ENCODE measurements around the gene GAD2.

GAD2 gene

DNA sequence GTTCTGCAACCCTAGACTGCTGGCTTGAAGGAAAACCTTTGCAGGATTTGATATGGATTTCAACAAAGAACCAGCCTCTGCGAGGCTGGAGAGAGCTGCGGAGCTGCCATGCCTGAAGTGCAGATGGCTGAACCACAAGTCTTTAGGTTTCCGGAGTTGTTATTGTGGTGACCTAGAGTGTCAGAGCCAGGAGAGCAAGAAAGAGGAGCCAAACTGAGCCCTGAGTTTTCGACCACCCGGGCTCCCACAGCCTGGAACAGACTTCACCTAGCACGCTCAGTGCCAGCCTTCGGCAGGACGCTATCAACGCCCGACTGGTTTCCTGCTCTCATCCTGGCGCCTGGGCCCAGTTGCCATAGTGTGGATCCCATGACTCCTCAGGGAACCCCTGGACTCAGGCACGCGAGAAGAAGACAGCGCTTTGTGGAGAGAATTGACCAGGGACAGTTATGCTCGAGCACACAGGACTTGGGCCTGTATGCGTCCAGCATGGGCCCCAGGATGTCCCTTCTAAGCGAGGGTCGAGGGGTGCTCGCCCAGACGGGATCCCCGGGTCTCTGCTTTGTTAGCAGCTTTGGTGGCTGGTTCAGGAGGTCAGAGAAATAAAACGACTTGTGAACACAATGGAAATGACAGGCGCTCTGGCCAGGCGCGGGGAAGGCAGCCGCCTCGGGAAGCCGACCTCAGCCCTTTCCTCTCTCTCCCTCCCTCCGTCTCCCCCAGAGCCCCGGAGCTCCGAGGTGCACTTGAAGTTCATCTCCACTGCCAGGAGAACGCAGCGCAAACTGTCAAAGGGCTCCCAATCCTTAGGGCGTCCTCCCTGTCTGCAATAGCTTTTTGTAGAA is 1.8 kb upstream of the GAD2 start:
- no peaks in the 10 kb centered on the region for H3K9me3 Mint-ChIP-seq
- peaks cover 79% of the 10 kb centered on the region for H3K27me3 Mint-ChIP-seq
- H3K27ac Mint-ChIP-seq, result no peak overlapping the region
- peak overlapping the region; percentile 31 for H3K4me3 Mint-ChIP-seq
- no peaks in the 10 kb centered on the region for H3K36me3 Mint-ChIP-seq (ENCODE audit: low read depth)
- H3K4me1 Mint-ChIP-seq (ENCODE audit: low read depth), result peaks cover 44% of the 10 kb centered on the region
- no peak for DNase-seq

GRCh38 chr10:26215396-26215934 is 1.1 kb upstream of the GAD2 start:
- Mint-ChIP-seq H3K4me1 (ENCODE audit: low read depth) (peaks cover 44% of the 10 kb centered on the region), H3K36me3 (ENCODE audit: low read depth) (no peaks in the 10 kb centered on the region), H3K27ac (no peak overlapping the region), H3K9me3 (no peaks in the 10 kb centered on the region), H3K4me3 (peak overlapping the region; percentile 31), H3K27me3 (peaks cover 86% of the 10 kb centered on the region)
- no peak for DNase-seq

- no peaks in the 10 kb centered on the region for H3K36me3 Mint-ChIP-seq (ENCODE audit: low read depth)
- H3K4me3 Mint-ChIP-seq, result peak overlapping the region; percentile 31
- no peaks in the 10 kb centered on the region for H3K9me3 Mint-ChIP-seq
- peak; percentile 60 for DNase-seq
- H3K27ac Mint-ChIP-seq, result no peak overlapping the region
- peaks cover 92% of the 10 kb centered on the region for H3K27me3 Mint-ChIP-seq
- peaks cover 44% of the 10 kb centered on the region for H3K4me1 Mint-ChIP-seq (ENCODE audit: low read depth)
These were observed 514 bp upstream of the GAD2 start for GRCh38 chr10:26215935-26216584.

GRCh38 chr10:26217396-26218086 is 967 bp downstream of the GAD2 start:
- no peak overlapping the region for H3K27ac Mint-ChIP-seq
- peak; percentile 35 for DNase-seq

GRCh38 chr10:26219676-26220075 is 3.1 kb downstream of the GAD2 start:
- H3K4me3 Mint-ChIP-seq, result no peak overlapping the region
- no peaks in the 10 kb centered on the region for H3K36me3 Mint-ChIP-seq (ENCODE audit: low read depth)
- peaks cover 95% of the 10 kb centered on the region for H3K27me3 Mint-ChIP-seq
- DNase-seq, result no peak
- peaks cover 36% of the 10 kb centered on the region for H3K4me1 Mint-ChIP-seq (ENCODE audit: low read depth)
- no peaks in the 10 kb centered on the region for H3K9me3 Mint-ChIP-seq
- H3K27ac Mint-ChIP-seq, result no peak overlapping the region

More at GRCh38 chr10:26217396-26218086, 967 bp downstream of the GAD2 start:
- no peaks in the 10 kb centered on the region for H3K9me3 Mint-ChIP-seq
- peak overlapping the region; percentile 56 for H3K4me3 Mint-ChIP-seq
- peaks cover 42% of the 10 kb centered on the region for H3K4me1 Mint-ChIP-seq (ENCODE audit: low read depth)
- H3K36me3 Mint-ChIP-seq (ENCODE audit: low read depth), result no peaks in the 10 kb centered on the region
- peaks cover 96% of the 10 kb centered on the region for H3K27me3 Mint-ChIP-seq

GRCh38 chr10:26220901-26221300 is 4.3 kb downstream of the GAD2 start:
- H3K36me3 Mint-ChIP-seq (ENCODE audit: low read depth), result no peaks in the 10 kb centered on the region
- no peaks in the 10 kb centered on the region for H3K9me3 Mint-ChIP-seq
- no peak overlapping the region for H3K4me3 Mint-ChIP-seq
- no peak overlapping the region for H3K27ac Mint-ChIP-seq
- DNase-seq, result no peak
- peaks cover 88% of the 10 kb centered on the region for H3K27me3 Mint-ChIP-seq
- H3K4me1 Mint-ChIP-seq (ENCODE audit: low read depth), result peaks cover 24% of the 10 kb centered on the region

DNA sequence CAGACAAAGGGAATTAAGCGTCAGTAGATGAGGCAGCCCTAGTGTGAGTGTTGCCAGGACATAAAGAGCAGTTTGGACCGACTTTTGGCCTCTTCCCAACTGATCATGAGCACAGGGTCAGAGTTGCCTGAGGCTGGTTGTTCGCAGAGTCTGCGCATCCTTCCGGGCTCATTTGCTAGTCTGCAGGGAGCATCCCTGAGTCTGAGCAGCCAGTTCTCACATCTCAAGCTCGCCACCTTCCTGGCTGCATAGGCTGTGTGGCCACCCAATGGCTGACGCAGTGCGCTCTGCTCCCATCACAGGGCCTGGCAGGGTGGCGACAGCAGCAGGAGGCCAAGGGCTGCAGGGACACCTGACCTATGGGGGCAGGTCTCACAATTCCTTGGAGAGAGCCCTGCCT is 5.0 kb downstream of the GAD2 start:
- H3K4me1 Mint-ChIP-seq (ENCODE audit: low read depth), result peaks cover 19% of the 10 kb centered on the region
- H3K27me3 Mint-ChIP-seq, result peaks cover 82% of the 10 kb centered on the region
- no peak overlapping the region for H3K4me3 Mint-ChIP-seq
- H3K27ac Mint-ChIP-seq, result no peak overlapping the region
- H3K9me3 Mint-ChIP-seq, result no peaks in the 10 kb centered on the region
- no peaks in the 10 kb centered on the region for H3K36me3 Mint-ChIP-seq (ENCODE audit: low read depth)
- no peak for DNase-seq

- no peaks in the 10 kb centered on the region for H3K36me3 Mint-ChIP-seq (ENCODE audit: low read depth)
- H3K4me1 Mint-ChIP-seq (ENCODE audit: low read depth), result peaks cover 9% of the 10 kb centered on the region
- no peak overlapping the region for H3K27ac Mint-ChIP-seq
- no peak for DNase-seq
- H3K4me3 Mint-ChIP-seq, result no peak overlapping the region
- peaks cover 76% of the 10 kb centered on the region for H3K27me3 Mint-ChIP-seq
- no peaks in the 10 kb centered on the region for H3K9me3 Mint-ChIP-seq
These were observed 6.0 kb downstream of the GAD2 start for GRCh38 chr10:26222563-26222962.

GRCh38 chr10:26225322-26225721 is 8.7 kb downstream of the GAD2 start:
- Mint-ChIP-seq H3K9me3 (no peaks in the 10 kb centered on the region), H3K27ac (no peak overlapping the region), H3K27me3 (peaks cover 67% of the 10 kb centered on the region), H3K4me1 (ENCODE audit: low read depth) (no peaks in the 10 kb centered on the region), H3K4me3 (no peak overlapping the region), H3K36me3 (ENCODE audit: low read depth) (no peaks in the 10 kb centered on the region)
- no peak for DNase-seq

DNA sequence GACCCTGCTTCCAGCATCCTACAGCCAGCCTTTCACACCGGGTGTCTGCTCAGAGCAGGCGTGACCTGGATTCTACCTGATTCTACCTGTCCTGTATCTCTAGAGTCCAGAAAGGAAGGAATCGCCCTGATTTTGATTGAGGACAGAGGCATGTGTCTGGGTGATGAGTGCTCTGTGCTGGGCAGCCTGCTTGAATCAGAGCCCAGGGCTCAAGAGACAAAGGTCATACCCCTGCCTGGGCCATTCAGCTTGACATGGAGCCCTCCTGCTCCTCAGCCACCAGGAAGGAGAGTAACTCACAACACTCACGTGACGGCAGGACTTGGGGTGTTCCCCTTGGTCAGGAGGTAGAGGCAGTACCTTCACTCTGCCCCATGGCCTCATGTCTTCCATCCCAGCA is 11.2 kb downstream of the GAD2 start:
- Mint-ChIP-seq H3K27me3 (peaks cover 50% of the 10 kb centered on the region), H3K9me3 (no peaks in the 10 kb centered on the region), H3K4me1 (ENCODE audit: low read depth) (no peaks in the 10 kb centered on the region)

DNA sequence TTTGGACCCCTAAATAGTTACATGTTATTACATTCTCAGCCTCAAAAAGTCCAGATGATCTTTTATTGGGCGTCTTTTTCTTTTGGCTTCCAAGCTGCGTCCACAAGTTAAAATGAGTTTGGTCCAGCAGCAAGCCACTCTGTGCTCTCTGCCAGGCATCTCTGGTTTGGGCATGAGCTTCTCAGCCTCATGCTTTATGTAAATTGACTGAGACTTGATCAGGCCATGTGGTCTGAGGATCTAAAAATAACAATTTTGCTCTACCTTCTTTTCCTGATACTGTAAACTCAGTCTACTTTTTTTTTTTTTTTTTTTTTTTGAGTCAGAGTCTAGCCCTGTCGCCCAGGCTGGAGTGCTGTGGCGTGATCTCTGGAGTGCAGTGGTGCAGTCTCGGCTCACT is 15.6 kb downstream of the GAD2 start:
- no peak overlapping the region for H3K27ac Mint-ChIP-seq

More for the DNA sequence above, 11.2 kb downstream of the GAD2 start:
- Mint-ChIP-seq H3K4me3 (no peak overlapping the region), H3K27ac (no peak overlapping the region), H3K36me3 (ENCODE audit: low read depth) (no peaks in the 10 kb centered on the region)
- DNase-seq, result no peak

DNA sequence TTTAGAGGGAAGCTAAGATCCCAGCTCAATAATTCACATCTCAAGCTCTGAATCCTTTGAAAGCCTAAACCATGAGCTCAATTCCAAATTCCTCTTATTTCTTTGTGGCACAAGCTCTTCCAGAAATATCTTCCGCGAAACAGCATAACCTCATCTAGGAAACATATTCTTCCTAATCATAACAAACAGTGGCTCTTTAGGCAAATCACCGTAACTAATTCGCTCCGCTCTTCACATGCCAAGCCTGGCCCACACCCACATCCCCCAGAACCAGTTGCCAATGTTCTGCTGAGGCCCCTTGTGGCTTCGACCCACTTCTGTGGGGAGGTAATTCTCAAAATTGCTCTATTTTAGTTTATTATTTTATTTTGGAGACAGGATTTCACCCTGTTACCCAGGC is 19.2 kb downstream of the GAD2 start:
- no peak overlapping the region for H3K4me3 Mint-ChIP-seq
- peaks cover 52% of the 10 kb centered on the region for H3K27me3 Mint-ChIP-seq
- H3K27ac Mint-ChIP-seq, result no peak overlapping the region
- no peaks in the 10 kb centered on the region for H3K4me1 Mint-ChIP-seq (ENCODE audit: low read depth)
- DNase-seq, result no peak
- H3K36me3 Mint-ChIP-seq (ENCODE audit: low read depth), result no peaks in the 10 kb centered on the region
- H3K9me3 Mint-ChIP-seq, result no peaks in the 10 kb centered on the region

More for the DNA sequence above, 15.6 kb downstream of the GAD2 start:
- Mint-ChIP-seq H3K9me3 (no peaks in the 10 kb centered on the region), H3K36me3 (ENCODE audit: low read depth) (no peaks in the 10 kb centered on the region), H3K27me3 (peaks cover 49% of the 10 kb centered on the region), H3K4me1 (ENCODE audit: low read depth) (no peaks in the 10 kb centered on the region), H3K4me3 (no peak overlapping the region)
- no peak for DNase-seq

DNA sequence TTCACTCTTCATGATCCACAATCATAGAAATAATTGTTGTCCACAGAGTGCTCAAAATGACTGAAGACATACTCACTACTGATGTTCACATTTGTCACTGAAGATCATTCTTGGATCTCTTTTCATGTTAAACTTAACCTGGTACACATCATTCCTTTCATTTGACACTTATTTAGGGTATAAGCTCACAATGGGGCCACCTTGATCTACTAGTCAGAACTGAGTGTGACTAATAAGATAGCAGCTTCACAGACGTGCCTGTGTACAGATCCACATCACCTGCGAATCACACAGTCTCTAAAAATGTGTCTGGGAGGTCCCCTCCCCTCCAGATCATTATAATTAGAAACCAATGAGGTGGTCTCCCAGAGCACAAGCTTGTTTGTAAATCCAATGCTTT is 21.8 kb downstream of the GAD2 start:
- Mint-ChIP-seq H3K27ac (no peak overlapping the region), H3K4me3 (no peak overlapping the region), H3K36me3 (ENCODE audit: low read depth) (no peaks in the 10 kb centered on the region), H3K4me1 (ENCODE audit: low read depth) (no peaks in the 10 kb centered on the region), H3K9me3 (no peaks in the 10 kb centered on the region), H3K27me3 (peaks cover 55% of the 10 kb centered on the region)
- DNase-seq, result no peak

DNA sequence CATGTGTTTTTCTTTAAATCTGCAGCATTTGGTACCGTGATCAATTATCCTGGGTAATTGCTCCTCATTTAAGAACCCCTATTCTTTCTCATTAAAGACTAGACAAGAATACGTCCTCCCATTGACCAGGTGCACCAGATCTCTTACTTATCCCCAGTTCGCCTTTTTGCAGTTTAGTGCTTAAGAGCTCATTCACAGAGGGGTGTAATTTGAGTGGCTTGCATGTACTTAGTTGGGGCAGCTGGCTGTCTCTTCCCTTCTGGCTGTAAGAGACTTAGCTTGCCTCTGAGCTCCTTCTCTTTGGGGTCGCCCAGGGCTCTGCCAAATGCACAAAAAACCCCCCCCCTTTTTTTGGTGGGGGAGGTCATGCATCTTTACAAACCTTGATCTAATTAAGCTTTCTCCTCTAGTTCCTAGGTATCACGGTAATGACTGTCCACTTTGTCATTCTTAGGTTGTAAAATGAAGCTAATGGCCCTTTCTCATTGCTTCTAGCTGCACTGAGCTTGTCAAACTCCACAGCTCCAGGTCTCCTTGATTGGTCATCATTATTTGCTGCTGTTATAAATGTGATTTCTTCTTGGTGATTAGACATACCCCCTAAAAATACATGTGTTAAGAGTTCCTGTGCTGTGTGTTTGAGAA is 26.3 kb downstream of the GAD2 start:
- no peak overlapping the region for H3K27ac Mint-ChIP-seq
- H3K4me3 Mint-ChIP-seq, result no peak overlapping the region
- H3K9me3 Mint-ChIP-seq, result no peaks in the 10 kb centered on the region
- H3K27me3 Mint-ChIP-seq, result peaks cover 46% of the 10 kb centered on the region
- no peaks in the 10 kb centered on the region for H3K36me3 Mint-ChIP-seq (ENCODE audit: low read depth)
- DNase-seq, result no peak
- no peaks in the 10 kb centered on the region for H3K4me1 Mint-ChIP-seq (ENCODE audit: low read depth)
